ENCODE measurements around the gene C12orf42.

The C12orf42 gene

DNA sequence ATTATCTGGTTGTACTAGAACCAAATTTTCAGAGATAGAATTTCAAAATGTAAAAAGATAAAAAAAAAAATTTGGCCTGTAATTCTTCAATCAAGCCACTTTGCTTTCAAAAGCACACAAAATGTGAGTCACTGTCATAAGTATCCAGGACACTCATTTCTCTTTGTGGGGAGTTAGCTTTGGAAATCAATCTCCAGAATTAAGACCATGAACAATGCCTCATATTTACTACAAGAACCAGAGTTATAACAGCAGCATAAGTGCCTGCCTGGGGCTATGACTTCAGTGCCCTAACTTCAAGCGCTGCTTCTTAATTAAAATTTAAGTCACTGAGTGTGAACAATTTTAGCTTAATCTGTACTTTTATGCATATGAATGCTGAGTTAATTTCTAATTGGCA, 162.1 kb downstream of the C12orf42 start:
- no peak overlapping the region for H3K4me3 ChIP-seq (ENCODE audit: low read depth, low read length)
- TF ChIP-seq, protein P1, sequence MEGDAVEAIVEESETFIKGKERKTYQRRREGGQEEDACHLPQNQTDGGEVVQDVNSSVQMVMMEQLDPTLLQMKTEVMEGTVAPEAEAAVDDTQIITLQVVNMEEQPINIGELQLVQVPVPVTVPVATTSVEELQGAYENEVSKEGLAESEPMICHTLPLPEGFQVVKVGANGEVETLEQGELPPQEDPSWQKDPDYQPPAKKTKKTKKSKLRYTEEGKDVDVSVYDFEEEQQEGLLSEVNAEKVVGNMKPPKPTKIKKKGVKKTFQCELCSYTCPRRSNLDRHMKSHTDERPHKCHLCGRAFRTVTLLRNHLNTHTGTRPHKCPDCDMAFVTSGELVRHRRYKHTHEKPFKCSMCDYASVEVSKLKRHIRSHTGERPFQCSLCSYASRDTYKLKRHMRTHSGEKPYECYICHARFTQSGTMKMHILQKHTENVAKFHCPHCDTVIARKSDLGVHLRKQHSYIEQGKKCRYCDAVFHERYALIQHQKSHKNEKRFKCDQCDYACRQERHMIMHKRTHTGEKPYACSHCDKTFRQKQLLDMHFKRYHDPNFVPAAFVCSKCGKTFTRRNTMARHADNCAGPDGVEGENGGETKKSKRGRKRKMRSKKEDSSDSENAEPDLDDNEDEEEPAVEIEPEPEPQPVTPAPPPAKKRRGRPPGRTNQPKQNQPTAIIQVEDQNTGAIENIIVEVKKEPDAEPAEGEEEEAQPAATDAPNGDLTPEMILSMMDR (IDR thresholded peaks at IDR 0.05; ENCODE audit: insufficient read depth, low read length, missing control alignments): no peak

DNA sequence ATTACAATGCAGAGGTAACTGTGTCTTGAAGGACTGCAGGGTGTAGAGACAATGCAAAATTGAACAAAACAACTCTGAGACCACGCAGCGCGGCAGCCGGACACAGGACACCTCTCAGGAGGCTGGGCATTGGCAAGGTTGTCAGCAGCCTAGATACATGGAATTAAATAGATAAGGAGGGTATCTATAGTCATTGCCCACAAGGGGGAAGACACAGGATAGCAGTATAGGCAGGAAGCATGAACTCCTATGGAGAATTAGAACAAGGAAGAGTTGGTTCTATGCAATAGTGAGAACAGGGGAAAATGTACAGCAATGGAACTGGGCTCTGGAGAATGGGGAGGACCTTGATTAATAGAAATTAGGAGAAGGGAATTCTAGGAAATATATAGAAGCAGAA, 164.1 kb downstream of the C12orf42 start:
- ChIA-PET CTCF (no interaction called here), POLR2A (no interaction called here)
- TF ChIP-seq, protein P1 (IDR thresholded peaks at IDR 0.05; ENCODE audit: insufficient read depth, low read length, missing control alignments): no peak
- H3K4me3 ChIP-seq (ENCODE audit: low read depth, low read length): no peak overlapping the region
- no peak for DNase-seq (ENCODE audit: low read depth, low spot score)

More for the DNA sequence above, 162.1 kb downstream of the C12orf42 start:
- ChIA-PET CTCF (no interaction called here), POLR2A (no interaction called here)
- no peak for DNase-seq (ENCODE audit: low read depth, low spot score)

DNA sequence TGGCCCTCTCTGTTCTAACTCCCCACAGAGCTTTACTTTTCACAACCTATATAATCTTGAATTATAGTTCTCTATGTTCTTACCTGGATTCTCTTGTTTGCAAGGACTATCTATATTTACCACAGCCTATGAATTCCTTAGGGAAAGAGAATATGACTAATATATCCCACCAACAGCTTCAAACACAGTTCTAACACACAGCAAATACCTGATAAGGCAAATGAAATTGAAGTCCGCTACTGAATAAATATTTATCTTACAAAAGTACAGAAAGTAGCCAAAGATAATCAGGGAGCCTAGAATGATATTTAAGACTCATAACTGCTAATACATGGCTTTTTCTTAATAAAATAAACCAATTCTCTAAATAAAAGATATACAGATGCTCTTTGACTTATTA, 165.1 kb downstream of the C12orf42 start:
- TF ChIP-seq, protein P1 (IDR thresholded peaks at IDR 0.05; ENCODE audit: insufficient read depth, low read length, missing control alignments): no peak
- CTCF ChIA-PET: no interaction called here
- POLR2A ChIA-PET: no interaction called here
- H3K4me3 ChIP-seq (ENCODE audit: low read depth, low read length): no peak overlapping the region
- DNase-seq (ENCODE audit: low read depth, low spot score): no peak

DNA sequence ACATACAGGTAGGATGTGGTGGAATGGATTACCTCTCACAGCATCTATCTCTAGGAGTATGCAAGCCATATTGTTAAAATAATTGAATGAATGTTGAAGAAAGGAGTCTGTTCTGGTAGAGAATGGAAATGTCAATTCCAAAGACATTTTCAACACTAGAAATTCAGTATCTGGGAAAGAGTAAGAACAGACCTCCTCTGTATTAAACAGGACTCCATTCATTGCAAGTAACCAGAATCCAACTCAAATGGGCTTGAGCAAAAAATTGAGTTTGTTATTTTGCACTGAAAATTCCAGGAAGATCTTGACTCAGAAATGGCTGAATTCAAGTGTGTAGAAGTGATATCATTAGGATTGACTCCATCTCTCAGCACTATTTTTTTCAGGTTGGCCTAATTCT, 168.1 kb downstream of the C12orf42 start:
- TF ChIP-seq, protein P1 (IDR thresholded peaks at IDR 0.05; ENCODE audit: insufficient read depth, low read length, missing control alignments): no peak
- CTCF ChIA-PET: no interaction called here
- H3K4me3 ChIP-seq (ENCODE audit: low read depth, low read length): no peak overlapping the region
- POLR2A ChIA-PET: no interaction called here
- DNase-seq (ENCODE audit: low read depth, low spot score): no peak

DNA sequence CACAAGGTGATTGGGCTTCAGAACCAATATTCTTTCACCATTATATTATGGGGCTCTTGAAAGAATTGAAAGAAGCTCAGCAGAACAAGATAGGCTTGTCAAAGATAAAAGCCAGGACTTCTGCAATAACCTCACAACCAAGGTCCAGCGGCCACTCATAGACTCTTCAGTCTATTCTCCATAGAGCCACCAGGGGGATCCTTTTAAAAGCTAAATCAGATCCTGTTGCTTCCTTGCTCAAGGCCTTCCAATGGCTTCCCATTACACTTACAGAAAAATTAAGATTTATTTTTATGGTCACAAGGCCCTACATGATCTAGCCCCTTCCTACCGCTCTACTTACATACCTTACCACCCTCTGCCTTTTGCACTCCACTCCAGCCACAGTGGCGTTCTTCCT, 169.6 kb downstream of the C12orf42 start:
- no peak overlapping the region for H3K4me3 ChIP-seq (ENCODE audit: low read depth, low read length)
- no peak for DNase-seq (ENCODE audit: low read depth, low spot score)
- CTCF ChIA-PET: no interaction called here
- TF ChIP-seq, protein P1 (IDR thresholded peaks at IDR 0.05; ENCODE audit: insufficient read depth, low read length, missing control alignments): no peak
- POLR2A ChIA-PET: no interaction called here

DNA sequence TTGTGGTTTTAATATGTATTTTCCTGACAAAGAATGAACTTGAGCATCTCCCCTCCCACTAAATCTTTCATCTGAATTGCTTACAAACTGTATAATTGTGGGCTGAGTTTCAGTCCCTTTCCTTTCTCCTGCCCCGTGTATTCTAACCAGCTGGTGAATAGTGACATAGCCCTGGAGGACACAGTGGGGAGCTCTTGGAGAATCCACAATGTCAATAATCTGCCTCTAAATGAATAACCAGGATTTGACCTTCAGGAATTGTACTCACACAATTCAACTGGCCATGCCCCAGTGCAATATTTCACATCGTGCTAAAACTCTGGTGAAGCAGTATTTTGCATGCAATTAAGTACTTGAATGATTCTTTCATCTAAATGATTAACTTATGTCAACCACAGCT, 177.2 kb downstream of the C12orf42 start:
- CTCF ChIA-PET: no interaction called here
- TF ChIP-seq, protein P1 (IDR thresholded peaks at IDR 0.05; ENCODE audit: insufficient read depth, low read length, missing control alignments): no peak
- POLR2A ChIA-PET: no interaction called here
- DNase-seq (ENCODE audit: low read depth, low spot score): no peak
- no peak overlapping the region for H3K4me3 ChIP-seq (ENCODE audit: low read depth, low read length)

All from AG04449 (cell line).